Neural cell (in vitro differentiated cells): ENCODE measurements around the gene MACROH2A1. TPM values are rescaled to one million over a fixed set of nuclear protein-coding genes. Genes with fewer than 3 reads are reported as not detected.

Experiments used
- H2AFZ ChIP-seq: fragments of 200-600, 300-800 bp; sonication (generic), shearing (Covaris generic); 2 replicates; pipeline ENCODE4 v1.6.0; 2014; ENCODE audit warnings: low read depth, mild to moderate bottlenecking, antibody characterized with exemption, low read length, moderate library complexity
- H3F3A ChIP-seq: fragments of 200-600 bp; shearing (Covaris generic); 2 replicates; pipeline ENCODE4 v1.6.1; 2016; ENCODE audit warnings: mild to moderate bottlenecking, moderate library complexity, mixed read lengths, antibody characterized with exemption, low read length; ENCODE audit not compliant: insufficient read depth, poor library complexity, severe bottlenecking
- H3K27ac ChIP-seq: fragments of 200-600, 300-800 bp; sonication (generic), shearing (Covaris generic); 2 replicates; pipeline ENCODE4 v1.5.1; 2014; ENCODE audit warnings: mild to moderate bottlenecking, low read length, moderate library complexity
- H3K27me3 ChIP-seq: fragments of 300-800, 200-600 bp; sonication (generic), shearing (Covaris generic); 2 replicates; pipeline ENCODE4 v1.6.0; 2014; ENCODE audit warnings: mild to moderate bottlenecking, low read depth, low read length, moderate library complexity; ENCODE audit not compliant: insufficient read depth
- H3K36me3 ChIP-seq: fragments of 300-800, 200-600 bp; sonication (generic), shearing (Covaris generic); 2 replicates; pipeline ENCODE4 v1.5.1; 2014; ENCODE audit warnings: mild to moderate bottlenecking, antibody characterized with exemption, low read length, moderate library complexity; ENCODE audit not compliant: insufficient read depth
- H3K4me2 ChIP-seq: fragments of 300-800, 200-600 bp; sonication (generic), shearing (Covaris generic); 2 replicates; pipeline ENCODE4 v1.6.0; 2014; ENCODE audit warnings: mild to moderate bottlenecking, low read length
- H3K4me3 ChIP-seq: fragments of 300-800, 200-600 bp; sonication (generic), shearing (Covaris generic); 2 replicates; pipeline ENCODE4 v1.5.1; 2014; ENCODE audit warnings: mild to moderate bottlenecking, low read length, moderate library complexity
- H3K79me2 ChIP-seq: fragments of 200-600 bp; shearing (Covaris generic); replicated peaks from 2 replicates; pipeline ENCODE4 v1.6.0; 2014; ENCODE audit warnings: mild to moderate bottlenecking, low read length, moderate library complexity; ENCODE audit not compliant: insufficient read depth
- H3K9ac ChIP-seq: fragments of 300-800, 200-600 bp; sonication (generic), shearing (Covaris generic); 2 replicates; pipeline ENCODE4 v1.6.1; 2016; ENCODE audit warnings: mild to moderate bottlenecking, low read length, mixed read lengths
- H3K9me2 ChIP-seq: fragments of 200-600 bp; shearing (Covaris generic); 2 replicates; pipeline ENCODE4 v1.6.1; 2016; ENCODE audit warnings: mild to moderate bottlenecking, low read length, mixed read lengths; ENCODE audit not compliant: insufficient read depth
- H3K9me3 ChIP-seq: fragments of 200-600, 300-800 bp; sonication (generic), shearing (Covaris generic); 2 replicates; pipeline ENCODE4 v1.6.1; 2016; ENCODE audit warnings: mild to moderate bottlenecking, mixed run types, low read length, moderate library complexity, mixed read lengths
- H4K20me1 ChIP-seq: fragments of 200-600 bp; shearing (Covaris generic); 2 replicates; pipeline ENCODE4 v1.6.1; 2016; ENCODE audit warnings: mild to moderate bottlenecking, mixed run types; ENCODE audit not compliant: insufficient read depth
- EP300 ChIP-seq: fragments of 450-650 bp; conservative IDR thresholded peaks from 2 replicates; pipeline ENCODE4 v1.6.1; 2014; ENCODE audit warnings: antibody characterized with exemption, mild to moderate bottlenecking, moderate library complexity; ENCODE audit not compliant: poor library complexity, severe bottlenecking
- EZH2 ChIP-seq: fragments of 200-600, 300-800 bp; shearing (Covaris generic), sonication (generic); IDR thresholded peaks from 2 replicates; pipeline ENCODE4 v1.6.1; 2014; ENCODE audit warnings: antibody characterized with exemption, low read length, borderline replicate concordance, mild to moderate bottlenecking; ENCODE audit not compliant: insufficient read depth, poor library complexity, severe bottlenecking
- MXI1 ChIP-seq: fragments of 450-650 bp; conservative IDR thresholded peaks from 2 replicates; pipeline ENCODE4 v1.6.1; 2014; ENCODE audit warnings: antibody characterized with exemption, mild to moderate bottlenecking; ENCODE audit not compliant: poor library complexity, severe bottlenecking
- POLR2AphosphoS5 ChIP-seq: IDR thresholded peaks from 2 replicates; pipeline ENCODE4 v1.6.1; 2012
- RAD21 ChIP-seq: fragments of 450-650 bp; conservative IDR thresholded peaks from 2 replicates; pipeline ENCODE4 v1.6.1; 2014; ENCODE audit warnings: antibody characterized with exemption, mild to moderate bottlenecking, moderate library complexity
- SMC3 ChIP-seq: fragments of 450-650 bp; conservative IDR thresholded peaks from 2 replicates; pipeline ENCODE4 v1.6.1; 2014; ENCODE audit warnings: antibody characterized with exemption, mild to moderate bottlenecking, moderate library complexity; ENCODE audit not compliant: poor library complexity
- TAF1 ChIP-seq: IDR thresholded peaks from 2 replicates; pipeline ENCODE4 v1.6.1; 2012; ENCODE audit warnings: low read depth
- polyA plus RNA-seq: library from polyadenylated mRNA; depleted of rRNA; stranded (reverse); fragments of >200 nt; gene quantifications from 2 replicates; pipeline ENCODE4 v1.2.3, GENCODE V29; 2014
- TF ChIP-seq, protein P1 (sequence below): fragments of 450-650 bp; IDR thresholded peaks from 2 replicates; pipeline ENCODE4 v1.5.1; 2014; ENCODE audit warnings: antibody characterized with exemption, mild to moderate bottlenecking, moderate library complexity; ENCODE audit not compliant: poor library complexity, severe bottlenecking
- TF ChIP-seq, protein P2 (sequence below): IDR thresholded peaks from 2 replicates; pipeline ENCODE4 v1.6.1; 2012; ENCODE audit warnings: borderline replicate concordance

MACROH2A1 gene
- polyA plus RNA-seq, 1 donor from 2014 or later = 351 TPM

DNA sequence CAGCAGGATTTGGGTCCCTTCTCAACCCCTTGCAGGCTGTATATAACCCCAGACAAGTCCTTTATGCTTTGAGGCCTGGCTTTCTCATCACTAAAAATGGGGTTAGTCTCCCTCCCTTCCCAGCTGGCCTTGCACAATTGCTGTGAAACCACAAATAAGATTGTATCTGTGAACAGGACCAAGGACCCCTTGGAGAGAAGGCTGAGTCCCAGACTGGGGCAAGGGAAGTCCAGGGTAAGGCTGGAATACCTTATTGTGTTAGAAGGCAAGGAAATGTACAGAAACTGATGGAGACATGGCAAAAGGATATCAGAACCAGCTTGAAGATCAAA, 11.4 kb downstream of the MACROH2A1 start:
- H4K20me1 ChIP-seq = peaks cover 3% of the 10 kb centered on the region
- H3K36me3 ChIP-seq = no peaks in the 10 kb centered on the region
- no peak overlapping the region for H3K9ac ChIP-seq

DNA sequence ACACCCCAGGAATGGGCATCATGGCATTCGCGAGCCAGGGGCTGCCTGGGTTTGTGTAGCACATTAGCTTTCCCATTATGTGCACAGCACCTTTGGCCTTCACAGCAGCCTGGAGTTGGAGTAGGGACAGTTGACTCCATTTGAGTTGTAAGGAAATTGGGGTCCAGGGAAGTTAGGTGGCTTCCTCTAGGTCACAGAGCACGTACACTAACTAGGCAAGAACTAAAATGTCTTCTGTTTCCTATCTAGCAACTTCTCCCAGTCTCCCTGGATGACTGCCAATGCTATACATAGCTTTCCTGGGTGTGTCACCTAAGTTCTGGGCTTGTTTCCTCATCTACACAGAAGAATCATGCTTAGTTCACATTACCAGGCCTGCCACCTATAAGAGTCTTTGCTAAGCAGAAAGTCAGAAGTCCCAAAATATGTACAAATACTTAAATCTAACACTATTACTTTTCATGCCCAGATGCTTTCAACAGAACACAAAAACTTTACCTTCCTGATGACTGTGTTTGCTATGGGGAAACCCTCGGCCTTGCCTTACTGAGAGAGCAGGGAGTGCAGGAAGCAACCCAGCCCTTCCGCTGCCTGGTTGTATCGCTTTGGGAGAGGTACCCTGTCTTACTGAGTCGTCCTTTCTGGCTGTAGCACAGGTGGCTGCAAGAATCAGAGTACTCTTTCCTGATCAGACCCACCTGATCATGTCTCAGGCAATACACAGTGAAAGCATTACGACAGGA, 12.0 kb downstream of the MACROH2A1 start:
- no peak for TF ChIP-seq POLR2AphosphoS5
- no peak for TF ChIP-seq TAF1
- no peak for TF ChIP-seq MXI1
- TF ChIP-seq, protein P1, sequence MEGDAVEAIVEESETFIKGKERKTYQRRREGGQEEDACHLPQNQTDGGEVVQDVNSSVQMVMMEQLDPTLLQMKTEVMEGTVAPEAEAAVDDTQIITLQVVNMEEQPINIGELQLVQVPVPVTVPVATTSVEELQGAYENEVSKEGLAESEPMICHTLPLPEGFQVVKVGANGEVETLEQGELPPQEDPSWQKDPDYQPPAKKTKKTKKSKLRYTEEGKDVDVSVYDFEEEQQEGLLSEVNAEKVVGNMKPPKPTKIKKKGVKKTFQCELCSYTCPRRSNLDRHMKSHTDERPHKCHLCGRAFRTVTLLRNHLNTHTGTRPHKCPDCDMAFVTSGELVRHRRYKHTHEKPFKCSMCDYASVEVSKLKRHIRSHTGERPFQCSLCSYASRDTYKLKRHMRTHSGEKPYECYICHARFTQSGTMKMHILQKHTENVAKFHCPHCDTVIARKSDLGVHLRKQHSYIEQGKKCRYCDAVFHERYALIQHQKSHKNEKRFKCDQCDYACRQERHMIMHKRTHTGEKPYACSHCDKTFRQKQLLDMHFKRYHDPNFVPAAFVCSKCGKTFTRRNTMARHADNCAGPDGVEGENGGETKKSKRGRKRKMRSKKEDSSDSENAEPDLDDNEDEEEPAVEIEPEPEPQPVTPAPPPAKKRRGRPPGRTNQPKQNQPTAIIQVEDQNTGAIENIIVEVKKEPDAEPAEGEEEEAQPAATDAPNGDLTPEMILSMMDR = no peak
- no peak for TF ChIP-seq EZH2
- no peak for TF ChIP-seq EP300
- TF ChIP-seq RAD21 = no peak
- no peak for TF ChIP-seq SMC3
- H3K79me2 ChIP-seq = peaks cover 45% of the 10 kb centered on the region
- no peak overlapping the region for H3K27ac ChIP-seq
- no peaks in the 10 kb centered on the region for H3K27me3 ChIP-seq
- no peaks in the 10 kb centered on the region for H3F3A ChIP-seq
- no peak overlapping the region for H3K4me3 ChIP-seq
- H3K4me2 ChIP-seq = no peak overlapping the region
- H3K9ac ChIP-seq = no peak overlapping the region
- H2AFZ ChIP-seq = no peak overlapping the region
- H4K20me1 ChIP-seq = peaks cover 3% of the 10 kb centered on the region
- no peaks in the 10 kb centered on the region for H3K9me3 ChIP-seq
- no peaks in the 10 kb centered on the region for H3K9me2 ChIP-seq
- no peaks in the 10 kb centered on the region for H3K36me3 ChIP-seq

More for the DNA sequence above, 11.4 kb downstream of the MACROH2A1 start:
- Histone ChIP-seq H2AFZ (no peak overlapping the region), H3K27me3 (no peaks in the 10 kb centered on the region), H3K9me3 (no peaks in the 10 kb centered on the region), H3K79me2 (peaks cover 51% of the 10 kb centered on the region), H3K4me2 (no peak overlapping the region), H3K4me3 (no peak overlapping the region), H3K27ac (no peak overlapping the region), H3F3A (no peaks in the 10 kb centered on the region), H3K9me2 (no peaks in the 10 kb centered on the region)
- TF ChIP-seq MXI1 (no peak), EP300 (no peak), TAF1 (no peak), POLR2AphosphoS5 (no peak), EZH2 (no peak), SMC3 (no peak), RAD21 (no peak)
- TF ChIP-seq, protein P2, sequence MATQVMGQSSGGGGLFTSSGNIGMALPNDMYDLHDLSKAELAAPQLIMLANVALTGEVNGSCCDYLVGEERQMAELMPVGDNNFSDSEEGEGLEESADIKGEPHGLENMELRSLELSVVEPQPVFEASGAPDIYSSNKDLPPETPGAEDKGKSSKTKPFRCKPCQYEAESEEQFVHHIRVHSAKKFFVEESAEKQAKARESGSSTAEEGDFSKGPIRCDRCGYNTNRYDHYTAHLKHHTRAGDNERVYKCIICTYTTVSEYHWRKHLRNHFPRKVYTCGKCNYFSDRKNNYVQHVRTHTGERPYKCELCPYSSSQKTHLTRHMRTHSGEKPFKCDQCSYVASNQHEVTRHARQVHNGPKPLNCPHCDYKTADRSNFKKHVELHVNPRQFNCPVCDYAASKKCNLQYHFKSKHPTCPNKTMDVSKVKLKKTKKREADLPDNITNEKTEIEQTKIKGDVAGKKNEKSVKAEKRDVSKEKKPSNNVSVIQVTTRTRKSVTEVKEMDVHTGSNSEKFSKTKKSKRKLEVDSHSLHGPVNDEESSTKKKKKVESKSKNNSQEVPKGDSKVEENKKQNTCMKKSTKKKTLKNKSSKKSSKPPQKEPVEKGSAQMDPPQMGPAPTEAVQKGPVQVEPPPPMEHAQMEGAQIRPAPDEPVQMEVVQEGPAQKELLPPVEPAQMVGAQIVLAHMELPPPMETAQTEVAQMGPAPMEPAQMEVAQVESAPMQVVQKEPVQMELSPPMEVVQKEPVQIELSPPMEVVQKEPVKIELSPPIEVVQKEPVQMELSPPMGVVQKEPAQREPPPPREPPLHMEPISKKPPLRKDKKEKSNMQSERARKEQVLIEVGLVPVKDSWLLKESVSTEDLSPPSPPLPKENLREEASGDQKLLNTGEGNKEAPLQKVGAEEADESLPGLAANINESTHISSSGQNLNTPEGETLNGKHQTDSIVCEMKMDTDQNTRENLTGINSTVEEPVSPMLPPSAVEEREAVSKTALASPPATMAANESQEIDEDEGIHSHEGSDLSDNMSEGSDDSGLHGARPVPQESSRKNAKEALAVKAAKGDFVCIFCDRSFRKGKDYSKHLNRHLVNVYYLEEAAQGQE = no peak
- TF ChIP-seq, protein P1 = no peak
